ENCODE measurements around the gene PLEKHO1. TPM values are rescaled to one million over a fixed set of nuclear protein-coding genes. Genes with fewer than 3 reads are reported as not detected.
A peak's percentile ranks its signal among the peaks of the same experiment; 100 is the strongest.

PLEKHO1 gene
- total and polyA plus RNA-seq, 2 experiments from 2014 or later = 26.9 to 30.7 TPM

- no peak overlapping the region for H3K4me2 ChIP-seq (ENCODE audit: unreplicated experiment)
- H3K9me3 ChIP-seq (ENCODE audit: low read depth) = no peaks in the 10 kb centered on the region
- H2AFZ ChIP-seq = no peak overlapping the region
- no peak for DNase-seq
- H3K9ac ChIP-seq = no peak overlapping the region
- no peak overlapping the region for H3K27ac ChIP-seq
- in situ Hi-C loops (cut with MboI) = no loop called here
- H4K20me1 ChIP-seq (ENCODE audit: insufficient read depth) = no peaks in the 10 kb centered on the region
- H3K27me3 ChIP-seq (replicated peaks; ENCODE audit: insufficient read depth) = no peaks in the 10 kb centered on the region
- H3K9me2 ChIP-seq (ENCODE audit: insufficient read depth) = no peaks in the 10 kb centered on the region
- H3K4me3 ChIP-seq = no peak overlapping the region
- no peaks in the 10 kb centered on the region for H3K79me2 ChIP-seq (ENCODE audit: insufficient read depth)
- H3K4me1 ChIP-seq (ENCODE audit: insufficient read depth) = peaks cover 3% of the 10 kb centered on the region; the same call in 1 of the 2 replicates
- H3K36me3 ChIP-seq (ENCODE audit: low read depth) = no peaks in the 10 kb centered on the region
- no peak for TF ChIP-seq EZH2phosphoT487 (IDR thresholded peaks at IDR 0.05; ENCODE audit: insufficient read depth, low read depth)
- TF ChIP-seq EZH2 (IDR thresholded peaks at IDR 0.05; ENCODE audit: insufficient read depth, poor library complexity, severe bottlenecking) = no peak
- WGBS, 2 experiments (ENCODE audit: low coverage in 1 of 2, low lambda C conversion rate in 2 of 2, missing lambda C conversion rate in 2 of 2) = 37 to 51% methylated on average over 1 of the region's 1 CpG
- no peaks in the 10 kb centered on the region for H3F3A ChIP-seq (ENCODE audit: insufficient read depth)
Observed at GRCh38 chr1:150121236-150121862, 28.4 kb upstream of the PLEKHO1 start.

GRCh38 chr1:150126811-150127210, 22.9 kb upstream of the PLEKHO1 start:
- H2AFZ ChIP-seq = no peak overlapping the region
- no peaks in the 10 kb centered on the region for H3K9me3 ChIP-seq (ENCODE audit: low read depth)
- no peaks in the 10 kb centered on the region for H3K79me2 ChIP-seq (ENCODE audit: insufficient read depth)
- no peaks in the 10 kb centered on the region for H3F3A ChIP-seq (ENCODE audit: insufficient read depth)
- WGBS, 2 experiments (ENCODE audit: low coverage in 1 of 2, low lambda C conversion rate in 2 of 2, missing lambda C conversion rate in 2 of 2) = 73 to 75% methylated on average over 2 of the region's 2 CpGs
- H3K36me3 ChIP-seq (ENCODE audit: low read depth) = no peaks in the 10 kb centered on the region
- H3K4me2 ChIP-seq (ENCODE audit: unreplicated experiment) = no peak overlapping the region
- no peak for TF ChIP-seq EZH2 (IDR thresholded peaks at IDR 0.05; ENCODE audit: insufficient read depth, poor library complexity, severe bottlenecking)
- no peak for TF ChIP-seq EZH2phosphoT487 (IDR thresholded peaks at IDR 0.05; ENCODE audit: insufficient read depth, low read depth)
- no peak overlapping the region for H3K4me3 ChIP-seq
- H3K4me1 ChIP-seq (ENCODE audit: insufficient read depth) = peaks cover 7% of the 10 kb centered on the region
- no peaks in the 10 kb centered on the region for H3K27me3 ChIP-seq (replicated peaks; ENCODE audit: insufficient read depth)
- H3K9me2 ChIP-seq (ENCODE audit: insufficient read depth) = no peaks in the 10 kb centered on the region
- H4K20me1 ChIP-seq (ENCODE audit: insufficient read depth) = no peaks in the 10 kb centered on the region
- peak; percentile 15 for DNase-seq
- in situ Hi-C loops (cut with MboI) = no loop called here
- H3K27ac ChIP-seq = no peak overlapping the region
- H3K9ac ChIP-seq = no peak overlapping the region

GRCh38 chr1:150127464-150127863, 22.3 kb upstream of the PLEKHO1 start:
- in situ Hi-C loops (cut with MboI) = no loop called here

GRCh38 chr1:150127868-150128267, 21.8 kb upstream of the PLEKHO1 start:
- Histone ChIP-seq H3K4me1 (ENCODE audit: insufficient read depth) (peaks cover 12% of the 10 kb centered on the region), H3K27ac (no peak overlapping the region), H3K9me2 (ENCODE audit: insufficient read depth) (no peaks in the 10 kb centered on the region), H3K36me3 (ENCODE audit: low read depth) (no peaks in the 10 kb centered on the region), H3K4me3 (no peak overlapping the region), H3K9ac (no peak overlapping the region), H3K79me2 (ENCODE audit: insufficient read depth) (no peaks in the 10 kb centered on the region), H3K4me2 (ENCODE audit: unreplicated experiment) (no peak overlapping the region), H3K9me3 (ENCODE audit: low read depth) (no peaks in the 10 kb centered on the region), H4K20me1 (ENCODE audit: insufficient read depth) (no peaks in the 10 kb centered on the region), H2AFZ (no peak overlapping the region), H3K27me3 (replicated peaks; ENCODE audit: insufficient read depth) (no peaks in the 10 kb centered on the region), H3F3A (ENCODE audit: insufficient read depth) (peaks cover 5% of the 10 kb centered on the region; the same call in 1 of the 2 replicates)
- peak; percentile 36 for DNase-seq
- in situ Hi-C loops (cut with MboI) = no loop called here
- no peak for TF ChIP-seq EZH2phosphoT487 (IDR thresholded peaks at IDR 0.05; ENCODE audit: insufficient read depth, low read depth)
- TF ChIP-seq EZH2 (IDR thresholded peaks at IDR 0.05; ENCODE audit: insufficient read depth, poor library complexity, severe bottlenecking) = no peak
- 96% methylated on average over 7 of the region's 7 CpGs for WGBS, 2 experiments (ENCODE audit: low coverage in 1 of 2, low lambda C conversion rate in 2 of 2, missing lambda C conversion rate in 2 of 2)

More at GRCh38 chr1:150127464-150127863, 22.3 kb upstream of the PLEKHO1 start:
- Histone ChIP-seq H3K36me3 (ENCODE audit: low read depth) (no peaks in the 10 kb centered on the region), H3K9me3 (ENCODE audit: low read depth) (no peaks in the 10 kb centered on the region), H3K4me1 (ENCODE audit: insufficient read depth) (peaks cover 11% of the 10 kb centered on the region), H3K79me2 (ENCODE audit: insufficient read depth) (no peaks in the 10 kb centered on the region), H3K27me3 (replicated peaks; ENCODE audit: insufficient read depth) (no peaks in the 10 kb centered on the region), H3K4me3 (no peak overlapping the region), H3K27ac (no peak overlapping the region), H3K9ac (no peak overlapping the region), H2AFZ (no peak overlapping the region), H3K4me2 (ENCODE audit: unreplicated experiment) (no peak overlapping the region), H4K20me1 (ENCODE audit: insufficient read depth) (no peaks in the 10 kb centered on the region), H3K9me2 (ENCODE audit: insufficient read depth) (no peaks in the 10 kb centered on the region), H3F3A (ENCODE audit: insufficient read depth) (peaks cover 5% of the 10 kb centered on the region; the same call in 1 of the 2 replicates)
- no peak for DNase-seq
- TF ChIP-seq EZH2phosphoT487 (IDR thresholded peaks at IDR 0.05; ENCODE audit: insufficient read depth, low read depth) (no peak), EZH2 (IDR thresholded peaks at IDR 0.05; ENCODE audit: insufficient read depth, poor library complexity, severe bottlenecking) (no peak)

Data from GM23248 (cell line).